Fibroblast of pulmonary artery (primary cell): ENCODE measurements around the gene SELPLG.
A peak's percentile ranks its signal among the peaks of the same experiment; 100 is the strongest.

ENCODE experiments used
- DNase-seq: peaks from one replicate; pipeline ENCODE4 v3.0.0-alpha.2; 2010; ENCODE audit warnings: low read depth
- H3K4me3 ChIP-seq: replicated peaks from 2 replicates; pipeline ENCODE4 v1.5.1; 2011; ENCODE audit warnings: low read depth, mild to moderate bottlenecking, control low read depth, low read length, moderate library complexity
- TF ChIP-seq, protein P1 (sequence below): IDR thresholded peaks from 2 replicates; pipeline ENCODE4 v1.5.1; 2011; ENCODE audit warnings: mild to moderate bottlenecking, control low read depth, low read length, inconsistent platforms; ENCODE audit errors: missing control alignments

The SELPLG gene

DNA sequence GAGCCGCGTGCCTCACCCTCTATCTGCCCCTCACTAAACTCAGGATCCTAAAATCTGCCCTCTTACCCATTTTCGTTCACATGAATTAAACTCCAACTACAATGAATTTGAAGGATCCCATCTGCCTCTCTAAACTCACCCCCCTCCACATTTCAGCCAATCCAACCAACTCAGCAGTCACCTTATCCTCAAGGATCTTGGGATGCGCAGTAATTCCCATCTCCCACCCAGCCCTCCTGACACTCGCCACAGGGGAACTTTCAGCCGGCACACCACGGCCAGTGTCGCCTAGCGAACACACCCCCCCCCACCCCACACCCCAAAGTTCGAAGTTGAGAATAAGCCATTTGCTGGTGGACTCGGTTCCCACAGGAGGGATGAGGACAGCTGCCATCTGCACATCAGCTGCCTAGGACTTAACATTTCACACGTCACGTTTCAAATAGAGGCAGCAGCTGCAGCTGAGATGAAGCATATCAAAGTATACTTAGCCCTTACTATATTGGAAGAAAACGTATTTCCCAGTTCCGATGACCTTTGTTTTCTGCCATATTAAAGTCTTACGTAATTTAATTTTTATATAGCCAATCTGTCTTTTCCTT is 8.7 kb upstream of the SELPLG start:
- TF ChIP-seq, protein P1, sequence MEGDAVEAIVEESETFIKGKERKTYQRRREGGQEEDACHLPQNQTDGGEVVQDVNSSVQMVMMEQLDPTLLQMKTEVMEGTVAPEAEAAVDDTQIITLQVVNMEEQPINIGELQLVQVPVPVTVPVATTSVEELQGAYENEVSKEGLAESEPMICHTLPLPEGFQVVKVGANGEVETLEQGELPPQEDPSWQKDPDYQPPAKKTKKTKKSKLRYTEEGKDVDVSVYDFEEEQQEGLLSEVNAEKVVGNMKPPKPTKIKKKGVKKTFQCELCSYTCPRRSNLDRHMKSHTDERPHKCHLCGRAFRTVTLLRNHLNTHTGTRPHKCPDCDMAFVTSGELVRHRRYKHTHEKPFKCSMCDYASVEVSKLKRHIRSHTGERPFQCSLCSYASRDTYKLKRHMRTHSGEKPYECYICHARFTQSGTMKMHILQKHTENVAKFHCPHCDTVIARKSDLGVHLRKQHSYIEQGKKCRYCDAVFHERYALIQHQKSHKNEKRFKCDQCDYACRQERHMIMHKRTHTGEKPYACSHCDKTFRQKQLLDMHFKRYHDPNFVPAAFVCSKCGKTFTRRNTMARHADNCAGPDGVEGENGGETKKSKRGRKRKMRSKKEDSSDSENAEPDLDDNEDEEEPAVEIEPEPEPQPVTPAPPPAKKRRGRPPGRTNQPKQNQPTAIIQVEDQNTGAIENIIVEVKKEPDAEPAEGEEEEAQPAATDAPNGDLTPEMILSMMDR = no peak
- no peak overlapping the region for H3K4me3 ChIP-seq
- no peak for DNase-seq

DNA sequence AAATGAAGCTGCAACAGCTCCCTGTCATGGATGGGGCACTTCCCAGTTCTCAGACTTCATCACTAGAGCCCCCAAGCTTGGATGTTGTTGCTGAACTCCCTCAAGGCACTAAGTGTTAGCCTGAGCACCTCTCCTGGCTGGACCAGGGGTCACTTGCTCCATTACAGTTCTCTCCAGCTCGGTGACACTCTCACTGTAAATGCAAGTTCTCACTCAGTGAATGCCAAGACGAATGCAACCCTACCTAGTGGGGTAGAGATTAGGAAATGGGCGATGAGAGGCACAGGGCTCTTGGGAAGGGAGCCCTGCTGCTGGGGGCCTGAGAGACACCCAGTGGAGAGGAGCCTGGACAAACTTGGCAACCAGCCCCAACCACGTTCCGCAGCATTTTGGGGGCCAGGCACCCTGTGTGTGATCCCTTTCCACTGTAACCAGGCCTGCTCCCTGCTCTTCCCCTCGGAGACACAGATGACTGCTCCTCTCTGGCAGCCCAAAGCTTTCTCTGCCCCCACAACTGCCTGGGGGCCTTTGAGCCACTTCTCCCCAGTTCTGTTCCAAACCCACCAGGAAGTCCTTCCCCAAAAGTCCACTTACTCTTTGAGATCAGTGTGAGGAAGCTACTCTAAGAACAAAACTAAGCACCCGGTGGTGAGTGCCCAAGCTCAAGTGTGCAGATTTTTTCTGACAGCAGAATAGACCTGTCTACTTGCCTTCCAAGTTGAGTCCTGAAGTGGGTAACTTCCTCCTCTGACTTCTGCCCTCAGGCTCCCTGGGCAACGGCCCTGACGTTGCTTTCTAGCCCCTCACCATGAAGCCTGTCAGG is 8.0 kb upstream of the SELPLG start:
- TF ChIP-seq, protein P1 = no peak
- no peak overlapping the region for H3K4me3 ChIP-seq
- DNase-seq = no peak

- DNase-seq = peak; percentile 59
- TF ChIP-seq, protein P1 = no peak
- no peak overlapping the region for H3K4me3 ChIP-seq
Measured at GRCh38 chr12:108640802-108641445, 7.2 kb upstream of the SELPLG start.

GRCh38 chr12:108638997-108639822 is 5.5 kb upstream of the SELPLG start:
- TF ChIP-seq, protein P1 = no peak
- no peak for DNase-seq
- no peak overlapping the region for H3K4me3 ChIP-seq

- no peak overlapping the region for H3K4me3 ChIP-seq
- DNase-seq = no peak
- TF ChIP-seq, protein P1 = no peak
Measured at GRCh38 chr12:108638141-108638827, 4.6 kb upstream of the SELPLG start.

- H3K4me3 ChIP-seq = no peak overlapping the region
- no peak for DNase-seq
- TF ChIP-seq, protein P1 = no peak
Measured at GRCh38 chr12:108637222-108637971, 3.7 kb upstream of the SELPLG start.
